Adipose tissue (tissue), 3 donors: ENCODE measurements around the gene TMEM94. TPM values are rescaled to one million over a fixed set of nuclear protein-coding genes. Genes with fewer than 3 reads are reported as not detected.

ENCODE experiments used
- H3K27ac ChIP-seq: one replicate; pipeline ENCODE4 v1.5.1; 2013; ENCODE audit warnings: low read depth, low read length
- WGBS, 3 donors: extraction: QIAGEN DNeasy Blood & Tissue Kit; methylation state at CpG; one replicate each; pipeline ENCODE4 v1.1.7; 2013; 5-methylcytosine and 5-hydroxymethylcytosine counted together
- polyA plus RNA-seq, 3 donors: library from polyadenylated mRNA; stranded (reverse); fragments of 200-250 nt; gene quantifications; one replicate each; pipeline ENCODE4 v1.2.3, GENCODE V29; 2013
- donor health status: healthy with polysubstance abuse.
- donor health status: Bipolar disorder and iron deficiency.
- donor health status: healthy.

TMEM94 gene
- polyA plus RNA-seq, 3 donors, result 26.3 to 63.5 (median 47.1) TPM

DNA sequence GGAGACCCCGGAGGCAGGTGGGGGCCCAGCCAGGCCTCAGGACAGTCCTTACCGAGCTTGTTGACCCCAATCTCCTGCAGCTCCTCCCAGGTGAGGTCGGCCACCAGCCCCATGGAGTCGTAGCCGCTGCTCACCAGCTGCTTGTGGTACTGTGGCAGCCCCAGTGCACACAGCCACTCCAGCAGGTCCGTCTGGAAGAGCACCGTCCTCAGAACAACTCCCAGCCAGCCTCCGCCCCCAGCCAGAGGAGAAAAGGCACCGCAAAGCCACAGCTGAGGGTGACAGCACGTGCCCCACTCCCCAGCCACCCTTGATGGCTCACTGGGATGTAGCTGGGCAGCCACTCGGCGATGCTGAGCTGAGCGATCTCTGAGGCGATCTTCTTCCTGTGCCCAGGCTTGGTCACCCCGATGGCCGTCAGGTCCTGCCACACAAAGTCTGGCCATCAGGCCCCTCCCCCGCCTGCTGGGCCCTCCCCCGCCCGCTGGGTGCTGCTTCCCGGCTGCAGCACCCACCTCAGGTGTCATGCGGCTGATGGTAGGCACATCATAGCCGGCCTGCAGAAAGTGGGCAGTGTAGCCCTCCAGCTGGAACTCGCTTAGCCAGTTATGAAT, 47.0 kb downstream of the TMEM94 start:
- no peak overlapping the region for H3K27ac ChIP-seq
- 87 to 88% (median 88%) methylated on average over 20 to 23 of the region's 23 CpGs for WGBS, 3 donors

DNA sequence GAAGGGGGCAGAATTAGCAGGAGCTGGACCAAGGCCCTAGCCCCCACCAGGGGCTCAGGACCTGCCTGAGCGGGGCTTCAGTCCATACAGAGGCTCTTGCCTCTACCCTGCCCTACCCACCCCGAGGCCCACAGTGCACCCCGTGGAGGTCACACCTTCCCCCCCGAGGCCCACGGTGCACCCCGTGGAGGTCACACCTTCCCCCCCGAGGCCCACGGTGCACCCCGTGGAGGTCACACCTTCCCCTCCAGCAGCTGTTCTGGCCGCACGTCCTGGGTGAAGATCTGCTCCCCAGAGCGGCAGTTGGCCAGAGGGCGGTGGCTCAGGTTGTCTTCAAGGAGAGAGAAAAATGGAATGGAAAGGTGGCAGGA, 47.5 kb downstream of the TMEM94 start:
- H3K27ac ChIP-seq, result no peak overlapping the region
- WGBS, 3 donors, result 70 to 90% (median 78%) methylated on average over 9 to 13 of the region's 13 CpGs

DNA sequence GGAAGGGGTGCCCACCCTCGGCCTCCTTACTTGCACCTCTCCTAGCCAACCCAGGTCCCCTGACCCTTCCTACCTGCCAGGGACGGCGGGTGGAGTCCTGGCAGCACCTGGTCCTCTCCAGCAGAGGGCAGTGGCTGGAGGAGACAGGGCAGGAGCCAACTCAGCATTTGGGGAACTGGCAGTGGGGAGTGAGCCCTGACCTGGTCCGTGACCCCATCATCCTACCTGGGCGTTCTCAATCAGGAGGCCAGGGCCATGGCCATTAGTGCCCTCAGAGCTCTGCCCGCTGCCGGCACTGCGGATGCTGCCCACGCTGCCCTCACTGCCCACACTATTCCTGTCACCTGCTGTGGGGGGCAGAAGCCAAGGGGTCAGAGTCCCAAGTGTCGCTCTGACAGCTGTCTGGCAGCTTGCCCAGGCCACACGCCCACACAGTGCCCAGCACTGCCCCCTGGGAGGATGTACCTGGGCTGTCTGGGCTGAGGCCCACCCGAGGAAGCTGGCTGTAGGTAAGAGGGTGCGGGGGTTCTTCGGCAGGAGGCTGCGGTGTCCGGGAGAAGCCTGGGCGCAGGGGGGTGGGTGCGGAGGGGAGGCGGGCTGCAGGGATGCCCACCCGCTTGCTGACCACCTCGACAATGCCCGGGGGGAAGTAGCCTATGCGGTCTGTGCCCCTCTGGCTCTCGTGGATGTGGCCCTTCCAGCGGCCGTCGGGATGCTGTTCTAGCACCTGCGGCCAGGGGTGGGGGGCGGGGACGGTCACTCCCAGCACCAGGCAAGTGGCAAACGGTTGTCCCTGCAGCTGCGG, 48.1 kb downstream of the TMEM94 start:
- H3K27ac ChIP-seq, result no peak overlapping the region
- WGBS, 3 donors, result 71 to 78% (median 76%) methylated on average over 30 to 32 of the region's 32 CpGs

DNA sequence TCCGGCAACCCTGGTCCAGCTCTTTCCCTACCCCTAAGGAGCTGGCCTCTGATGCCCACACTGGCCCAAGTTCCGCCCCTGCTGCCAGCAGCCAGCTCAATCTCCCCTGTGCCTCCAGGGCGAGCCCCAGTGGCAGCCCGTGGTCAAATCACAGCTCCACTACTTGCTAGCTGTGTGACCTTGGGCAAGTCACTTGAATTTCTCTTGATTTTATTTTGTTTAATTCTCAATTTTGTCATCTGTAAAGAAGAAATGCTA, 48.6 kb downstream of the TMEM94 start:
- no peak overlapping the region for H3K27ac ChIP-seq

DNA sequence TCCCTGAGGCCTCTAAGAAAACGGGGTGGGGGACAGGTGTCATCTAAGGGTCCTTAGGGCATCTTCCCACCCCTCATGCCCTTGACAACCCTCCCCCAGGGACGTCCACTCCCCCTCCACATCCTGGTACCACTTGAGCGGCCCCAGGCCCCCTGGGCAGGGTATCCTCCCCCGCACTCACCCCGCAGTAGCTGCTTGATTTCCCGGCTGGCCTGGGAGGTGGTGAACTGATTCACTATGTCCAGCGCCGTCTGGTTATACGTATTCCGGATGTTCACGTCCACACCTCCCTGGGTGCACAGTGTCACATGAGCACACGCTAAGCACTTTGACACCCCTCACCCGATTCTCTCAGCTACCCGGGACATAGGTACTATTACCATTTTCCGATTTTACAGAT, 49.2 kb downstream of the TMEM94 start:
- H3K27ac ChIP-seq, result no peak overlapping the region
- 85 to 90% (median 88%) methylated on average over 14 to 15 of the region's 15 CpGs for WGBS, 3 donors

More for the DNA sequence above, 48.6 kb downstream of the TMEM94 start:
- 77 to 92% (median 87%) methylated on average over 4 of the region's 4 CpGs for WGBS, 3 donors

DNA sequence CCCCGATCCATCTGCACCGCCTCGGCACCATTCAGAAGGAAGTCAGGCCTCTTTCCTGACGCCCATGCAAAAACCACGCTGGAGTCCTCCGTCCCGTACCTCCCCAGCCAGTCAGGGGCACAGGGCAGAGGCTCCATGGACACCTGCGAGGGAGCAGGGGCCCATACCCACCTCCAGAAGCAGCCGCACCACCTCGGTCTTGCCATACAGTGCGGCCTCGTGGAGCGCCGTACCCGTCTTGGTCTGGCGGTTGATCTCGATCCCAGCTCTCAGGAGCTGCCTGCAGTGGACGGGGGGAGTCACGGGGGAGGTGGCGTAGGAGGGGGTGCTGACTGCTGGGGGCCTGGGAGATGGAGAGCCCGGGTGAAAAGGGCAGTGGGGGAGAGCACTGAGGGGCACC, 49.7 kb downstream of the TMEM94 start:
- WGBS, 3 donors, result 84 to 96% (median 85%) methylated on average over 21 of the region's 21 CpGs
- no peak overlapping the region for H3K27ac ChIP-seq

DNA sequence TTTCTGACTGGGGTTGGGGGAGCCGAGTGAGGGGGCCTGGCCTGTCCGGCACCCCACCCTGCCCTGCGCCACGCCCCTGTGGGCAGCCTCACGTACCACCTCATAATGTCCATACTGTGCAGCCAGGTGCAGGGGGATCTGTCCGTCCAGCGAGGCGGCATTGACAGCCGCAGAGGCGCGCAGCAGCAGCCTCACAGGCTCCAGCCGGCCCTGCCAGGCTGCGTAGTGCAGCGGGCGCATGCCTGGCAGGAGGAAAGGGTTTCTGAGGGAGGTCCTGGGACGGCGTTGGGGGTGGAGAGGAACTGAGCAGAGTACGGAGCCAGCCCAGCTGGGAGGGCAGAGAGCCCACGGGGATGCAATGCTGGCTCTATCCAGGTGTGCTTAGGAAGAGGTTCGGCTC, 50.5 kb downstream of the TMEM94 start:
- WGBS, 3 donors, result 92 to 94% (median 94%) methylated on average over 20 of the region's 20 CpGs

DNA sequence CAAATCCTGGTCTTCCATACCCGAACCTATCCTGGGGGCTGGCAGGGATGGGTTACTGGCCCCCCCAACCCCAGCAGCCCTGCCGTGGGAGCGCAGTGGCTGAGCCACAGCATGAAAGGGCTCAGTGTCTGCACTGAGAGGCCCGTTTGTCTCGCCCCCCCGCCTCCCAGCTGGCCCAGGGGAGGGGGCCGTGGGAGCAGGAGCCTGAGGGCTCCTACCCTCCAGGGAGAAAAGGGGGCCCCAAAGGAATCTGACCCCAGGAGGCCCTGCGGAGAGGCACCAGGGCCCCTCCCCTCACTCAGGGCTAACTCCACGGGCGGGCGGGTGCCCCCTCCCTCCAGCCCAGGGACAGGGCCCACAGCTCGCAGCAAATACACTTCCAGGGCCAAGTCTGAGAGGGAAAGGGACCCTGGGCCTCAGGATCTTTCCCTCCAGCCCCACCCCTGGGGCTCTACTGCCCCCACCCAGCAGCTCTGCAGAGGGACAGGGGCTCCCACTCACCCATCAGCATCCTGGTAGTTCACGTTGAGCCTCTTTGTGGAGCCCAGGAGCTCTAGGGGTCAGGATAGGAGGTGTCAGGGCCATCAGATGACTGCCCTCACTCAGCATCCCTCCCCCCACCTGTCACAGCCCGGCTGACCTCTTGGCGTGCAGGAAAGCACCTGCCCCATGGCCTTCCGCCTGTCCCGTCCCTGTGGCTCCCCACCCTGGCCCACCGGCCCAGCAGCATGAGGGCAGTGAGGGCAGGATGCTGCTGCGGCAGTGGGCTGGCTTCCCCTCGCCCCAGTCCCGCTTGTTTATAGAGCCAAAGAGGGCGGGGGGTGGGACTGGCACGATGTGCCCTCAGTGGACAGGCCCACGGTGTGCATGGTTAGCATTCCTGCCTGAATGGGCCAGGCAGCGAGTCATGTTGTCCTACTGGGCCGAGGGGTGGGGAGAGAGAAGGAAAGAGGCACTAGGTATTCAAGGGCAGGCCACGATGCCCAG, 51.6 kb downstream of the TMEM94 start:
- H3K27ac ChIP-seq, result no peak overlapping the region
- 74 to 80% (median 77%) methylated on average over 22 to 27 of the region's 27 CpGs for WGBS, 3 donors

More for the DNA sequence above, 50.5 kb downstream of the TMEM94 start:
- no peak overlapping the region for H3K27ac ChIP-seq

DNA sequence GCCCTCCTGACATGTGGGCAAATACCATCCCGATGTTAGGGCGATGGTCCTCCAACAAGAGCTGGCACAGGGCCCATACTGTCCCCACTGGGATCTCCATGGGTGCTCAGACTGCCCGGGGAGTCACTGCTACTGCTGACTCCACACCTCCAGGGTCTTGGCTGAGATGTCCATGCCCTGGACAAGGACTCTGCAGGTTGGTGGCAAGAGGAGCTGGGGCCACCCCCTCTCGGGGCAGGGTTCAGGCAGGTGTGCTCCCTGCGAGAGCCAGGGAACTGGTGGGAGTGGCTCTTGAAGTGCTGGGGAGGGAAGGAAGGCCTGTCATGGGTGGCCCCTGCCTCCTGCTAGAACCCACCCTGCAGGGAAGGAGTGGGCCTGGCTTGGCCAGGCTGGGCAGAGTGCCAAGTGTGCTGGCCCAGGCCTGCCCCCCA, 52.5 kb downstream of the TMEM94 start:
- WGBS, 3 donors, result 56 to 69% (median 64%) methylated on average over 5 of the region's 5 CpGs
- no peak overlapping the region for H3K27ac ChIP-seq

DNA sequence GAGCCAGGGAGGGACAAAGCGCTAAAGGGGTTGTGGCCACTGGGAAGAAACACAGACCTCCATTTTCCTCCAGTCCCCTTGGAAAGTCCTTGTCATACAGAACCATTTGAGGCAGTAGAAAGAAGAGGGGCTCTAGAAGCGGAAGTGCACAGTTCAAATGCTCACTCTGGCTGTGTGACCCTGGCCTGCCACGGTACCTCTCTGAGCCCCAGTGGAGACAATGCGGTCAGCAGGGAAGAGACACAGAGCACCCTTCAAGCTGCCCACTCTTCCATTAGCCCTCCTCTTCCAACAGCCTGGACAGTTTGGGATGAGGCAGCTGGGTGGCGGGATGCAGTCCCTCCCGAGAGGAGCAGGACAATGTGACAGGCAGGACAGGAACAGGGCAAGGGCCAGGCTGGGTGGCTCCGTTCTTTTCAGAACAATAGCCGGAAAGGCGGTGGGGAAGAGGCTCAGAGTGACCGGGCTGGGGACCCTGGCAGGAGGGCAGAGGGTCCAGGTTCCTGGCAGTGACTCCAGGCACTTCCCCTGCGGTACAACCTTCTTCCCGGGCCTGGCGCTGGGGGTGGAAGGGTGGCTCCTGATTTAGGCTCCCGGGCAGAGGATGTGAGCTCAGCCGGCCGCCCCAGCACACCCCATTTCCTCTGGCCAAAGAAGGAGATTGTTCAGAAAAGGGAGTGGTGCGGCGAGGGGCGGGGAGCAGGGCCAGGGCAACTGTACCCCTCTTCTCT, 53.3 kb downstream of the TMEM94 start:
- H3K27ac ChIP-seq, result no peak overlapping the region
- 72 to 90% (median 76%) methylated on average over 19 of the region's 19 CpGs for WGBS, 3 donors

DNA sequence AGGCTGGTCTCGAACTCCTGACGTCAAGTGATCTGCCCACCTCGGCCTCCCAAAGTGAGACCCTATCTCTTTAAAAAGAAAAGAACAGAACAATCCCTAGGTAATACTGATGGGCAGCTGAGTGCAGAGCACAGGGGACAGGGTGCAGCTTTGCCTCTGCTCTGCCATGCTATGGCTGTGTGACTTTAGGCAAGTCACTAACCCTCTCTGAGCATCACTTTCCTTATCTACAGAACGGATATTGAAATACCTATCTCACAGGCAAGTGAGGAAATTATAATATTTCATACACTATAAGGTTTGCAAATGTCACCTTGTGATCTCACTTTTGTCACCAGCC, 54.8 kb downstream of the TMEM94 start:
- 77 to 90% (median 80%) methylated on average over 4 of the region's 4 CpGs for WGBS, 3 donors
- H3K27ac ChIP-seq, result no peak overlapping the region

DNA sequence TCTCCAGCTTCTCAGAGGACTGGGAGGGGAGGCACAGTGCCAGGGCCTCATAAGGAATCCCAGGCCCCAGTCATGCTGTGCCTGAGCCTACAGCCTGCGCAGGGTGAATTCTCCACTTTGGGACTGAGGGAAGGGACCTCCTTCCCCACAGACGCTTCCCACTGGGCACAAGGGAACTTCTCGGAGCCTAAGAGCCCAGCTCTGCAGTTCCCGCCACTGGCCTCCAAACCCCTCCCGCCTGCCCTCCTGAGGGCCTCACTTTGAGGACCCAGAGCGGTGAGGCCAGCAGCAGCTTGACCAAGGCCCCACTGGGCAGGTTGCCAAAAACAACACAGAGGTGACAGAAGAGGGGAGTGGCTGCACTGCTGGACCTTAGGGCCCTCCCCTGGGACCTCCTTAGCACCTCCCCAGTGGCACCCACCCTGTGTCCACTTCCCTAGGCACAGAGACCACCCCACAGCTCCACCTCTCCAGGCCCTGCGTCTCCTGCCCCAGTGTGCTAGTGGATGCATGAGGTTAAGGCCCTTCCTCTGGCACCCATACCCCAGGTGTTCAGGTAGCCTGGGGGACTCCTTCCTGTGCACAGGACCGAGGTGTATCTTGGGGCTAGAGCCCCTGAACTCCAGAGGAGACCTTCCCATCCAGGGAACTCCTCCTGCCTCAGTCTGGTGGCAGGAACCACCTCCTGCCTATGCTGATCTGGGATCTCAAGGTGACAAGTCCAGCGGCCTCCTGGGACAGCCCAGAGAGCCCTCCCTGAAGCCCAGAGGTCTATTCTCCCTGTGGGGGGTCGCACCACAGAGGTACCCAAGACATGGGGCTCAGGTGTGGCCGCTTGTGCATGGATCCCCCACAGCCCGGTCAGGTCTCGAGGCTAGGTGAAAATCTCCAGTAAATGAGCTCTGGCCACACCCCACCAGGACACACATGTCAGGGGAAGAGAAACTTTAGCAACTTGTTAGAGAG, 55.5 kb downstream of the TMEM94 start:
- H3K27ac ChIP-seq, result no peak overlapping the region
- WGBS, 3 donors, result 29 to 67% (median 48%) methylated on average over 13 of the region's 13 CpGs

DNA sequence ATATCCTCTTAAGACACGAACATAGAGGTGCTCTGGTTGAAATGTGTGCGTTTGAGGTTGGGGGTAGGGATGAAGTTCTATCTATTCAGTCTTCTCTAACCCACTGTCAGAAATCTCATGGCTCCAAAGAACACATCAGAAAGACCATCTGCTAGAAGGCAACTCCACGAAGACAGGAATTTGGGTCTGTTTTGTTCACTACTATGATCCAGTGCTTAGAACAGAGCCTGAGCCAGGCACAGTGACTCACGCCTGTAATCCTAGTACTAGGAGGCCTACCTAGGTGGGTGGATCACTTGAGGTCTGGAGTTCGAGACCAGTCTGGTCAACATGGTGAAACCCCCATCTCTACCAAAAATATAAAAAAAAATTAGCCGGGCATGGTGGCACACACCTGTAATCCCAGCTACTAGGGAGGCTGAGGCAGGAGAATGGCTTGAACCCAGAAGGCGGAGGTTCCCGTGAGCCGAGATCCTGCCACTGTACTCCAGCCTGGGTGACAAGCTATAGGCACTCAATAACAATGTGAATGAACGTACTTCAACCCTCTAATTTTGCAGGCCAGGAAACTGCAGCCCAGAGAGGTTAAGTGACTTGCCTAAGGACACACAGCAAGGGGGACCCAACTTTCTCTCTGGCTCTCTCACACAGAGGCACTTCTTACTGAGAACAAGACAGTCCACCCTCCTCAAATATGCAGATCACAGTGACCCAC, 56.6 kb downstream of the TMEM94 start:
- no peak overlapping the region for H3K27ac ChIP-seq
- 61 to 64% (median 61%) methylated on average over 10 of the region's 10 CpGs for WGBS, 3 donors

DNA sequence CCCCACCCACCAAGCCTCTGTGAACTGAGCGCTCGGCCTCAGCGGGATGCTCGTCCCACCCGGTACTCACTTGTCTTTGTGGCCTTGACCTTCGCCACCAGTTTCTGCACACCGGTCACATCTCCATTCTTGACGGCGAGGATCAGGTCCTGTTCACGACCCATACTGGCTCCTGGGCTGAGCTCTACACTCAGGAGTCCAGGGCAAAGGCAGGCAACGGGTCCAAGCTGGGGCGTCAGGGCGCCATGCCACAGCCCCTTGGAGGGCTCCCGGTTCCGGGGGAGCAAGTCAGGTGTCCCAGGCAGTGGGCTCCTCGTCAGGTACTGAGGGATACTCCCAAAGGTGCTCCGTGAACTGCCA, 57.2 kb downstream of the TMEM94 start:
- 79 to 84% (median 81%) methylated on average over 17 of the region's 17 CpGs for WGBS, 3 donors
- H3K27ac ChIP-seq, result no peak overlapping the region

DNA sequence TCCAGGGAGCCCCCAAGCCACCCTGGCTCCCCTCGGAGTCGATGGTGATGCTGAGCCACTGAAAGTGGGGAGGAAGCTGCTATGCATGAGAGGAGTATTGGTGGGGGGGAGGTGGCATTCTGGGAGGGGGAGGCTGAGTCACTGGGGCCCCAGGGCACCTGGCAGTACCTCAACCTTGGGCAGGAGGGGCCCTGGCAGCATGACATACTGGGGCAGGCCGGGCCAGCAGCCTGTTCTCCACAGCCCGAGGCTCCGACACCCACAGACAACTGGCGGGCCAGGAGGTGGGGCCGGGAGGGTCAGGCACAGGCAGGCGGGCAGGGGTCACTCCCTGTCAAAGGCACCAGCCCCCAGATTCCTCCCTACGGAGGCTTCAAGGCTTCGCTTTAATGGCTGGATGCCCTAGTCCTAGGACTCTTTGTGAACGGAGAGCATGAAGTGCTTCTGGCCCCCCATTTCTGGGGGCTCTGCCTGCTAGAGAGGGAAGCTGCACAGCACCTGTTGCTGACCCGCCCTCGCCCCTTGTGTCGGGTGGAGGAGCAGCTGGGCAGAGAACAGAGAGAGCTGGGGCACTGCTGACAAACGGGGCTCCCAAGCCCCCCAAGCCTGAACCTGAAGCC, 58.0 kb downstream of the TMEM94 start:
- 10 to 29% (median 18%) methylated on average over 15 of the region's 15 CpGs for WGBS, 3 donors
- H3K27ac ChIP-seq, result no peak overlapping the region

DNA sequence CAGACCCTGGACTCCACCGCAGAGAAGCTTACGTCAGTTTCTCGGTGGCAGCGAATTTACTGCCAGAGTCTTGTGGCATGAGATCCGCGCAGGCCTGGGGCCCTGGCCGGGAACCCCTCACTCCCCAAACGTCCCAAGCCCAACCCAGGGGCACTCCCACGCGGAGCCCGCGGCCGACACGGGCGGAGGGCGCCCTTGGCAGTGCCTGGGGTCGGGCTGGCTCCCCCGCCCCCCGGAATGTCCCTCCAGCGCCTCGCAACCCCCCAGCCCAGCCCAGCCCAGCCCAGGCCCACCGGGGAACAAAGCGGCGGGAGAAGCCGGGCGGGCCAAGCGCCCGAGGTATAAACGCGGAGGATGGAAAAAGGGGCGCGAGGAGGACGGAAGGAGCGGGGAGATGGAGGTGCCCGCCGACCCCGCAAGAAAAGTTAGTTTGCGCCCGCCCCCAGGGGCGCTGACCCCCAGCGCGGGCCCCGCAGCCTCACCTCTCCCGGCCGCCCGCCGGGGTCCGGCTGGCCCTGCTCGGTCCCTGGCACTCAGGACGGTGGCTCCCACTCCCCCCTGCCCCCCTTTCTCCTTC, 58.6 kb downstream of the TMEM94 start:
- H3K27ac ChIP-seq, result no peak overlapping the region
- WGBS, 3 donors, result 0 to 1% (median 1%) methylated on average over 47 to 50 of the region's 50 CpGs
